ENCODE results near the gene RBM43. TPM values are rescaled to one million over a fixed set of nuclear protein-coding genes. Genes with fewer than 3 reads are reported as not detected.

Gene RBM43
- total RNA-seq, 1 experiment from 2014 or later: 3.7 TPM

- ChIA-PET CTCF (no interaction called here), POLR2A (no interaction called here)
- H3K27me3 ChIP-seq (ENCODE audit: control insufficient read depth, insufficient read depth, low read length): no peaks in the 10 kb centered on the region
- intact Hi-C loops (cut with micrococcal nuclease; ENCODE audit: unreplicated experiment) (no loop called here), in situ Hi-C loops (cut with HindIII; ENCODE audit: low pct_unique_long_range_greater_than_20kb, low sequenced_read_pairs) (no loop called here)
- H3K4me1 ChIP-seq (ENCODE audit: control insufficient read depth, insufficient read depth, low read length): no peaks in the 10 kb centered on the region
- ATAC-seq: no peak
- H3K36me3 ChIP-seq (ENCODE audit: control insufficient read depth, insufficient read depth, low read length): no peaks in the 10 kb centered on the region; the same call in 1 of the 2 replicates
- TF ChIP-seq POLR2AphosphoS5 (IDR thresholded peaks at IDR 0.05; ENCODE audit: low read depth, low read length) (no peak), SIN3A (IDR thresholded peaks at IDR 0.05; ENCODE audit: borderline replicate concordance, insufficient read depth, low read depth, low read length) (no peak), CTCF (IDR thresholded peaks at IDR 0.05) (no peak), TCF7L2 (IDR thresholded peaks at IDR 0.05; ENCODE audit: low read depth, low read length) (no peak), REST (IDR thresholded peaks at IDR 0.05; ENCODE audit: insufficient read depth in 1 of 2, low read depth in 2 of 2, low read length in 1 of 2) (no peak)
- BruUV-seq (replicated peaks): no TSS peak
- no peak for DNase-seq (ENCODE audit: low read depth, low spot score)
- H3K4me3 ChIP-seq (ENCODE audit: low read depth in 2 of 2, low read length in 2 of 2): no peak overlapping the region
- H3K27ac ChIP-seq (ENCODE audit: low read length): no peak overlapping the region
- H3K9me3 ChIP-seq (ENCODE audit: control insufficient read depth, insufficient read depth, low read depth, low read length): no peaks in the 10 kb centered on the region
Observed at GRCh38 chr2:151302879-151303278, 41.2 kb upstream of the RBM43 start.

GRCh38 chr2:151302404-151302803 is 40.7 kb upstream of the RBM43 start:
- H3K9me3 ChIP-seq (ENCODE audit: control insufficient read depth, insufficient read depth, low read depth, low read length): no peaks in the 10 kb centered on the region
- H3K4me1 ChIP-seq (ENCODE audit: control insufficient read depth, insufficient read depth, low read length): no peaks in the 10 kb centered on the region
- no peaks in the 10 kb centered on the region; the same call in 1 of the 2 replicates for H3K36me3 ChIP-seq (ENCODE audit: control insufficient read depth, insufficient read depth, low read length)
- intact Hi-C loops (cut with micrococcal nuclease; ENCODE audit: unreplicated experiment) (no loop called here), in situ Hi-C loops (cut with HindIII; ENCODE audit: low pct_unique_long_range_greater_than_20kb, low sequenced_read_pairs) (no loop called here)
- no TSS peak for BruUV-seq (replicated peaks)
- DNase-seq (ENCODE audit: low read depth, low spot score): no peak
- no peak overlapping the region for H3K27ac ChIP-seq (ENCODE audit: low read length)
- H3K4me3 ChIP-seq (ENCODE audit: low read depth in 2 of 2, low read length in 2 of 2): no peak overlapping the region
- no peak for ATAC-seq
- H3K27me3 ChIP-seq (ENCODE audit: control insufficient read depth, insufficient read depth, low read length): no peaks in the 10 kb centered on the region
- ChIA-PET POLR2A (no interaction called here), CTCF (no interaction called here)
- TF ChIP-seq POLR2AphosphoS5 (IDR thresholded peaks at IDR 0.05; ENCODE audit: low read depth, low read length): no peak
- TF ChIP-seq TCF7L2 (IDR thresholded peaks at IDR 0.05; ENCODE audit: low read depth, low read length): no peak
- no peak for TF ChIP-seq REST (IDR thresholded peaks at IDR 0.05; ENCODE audit: insufficient read depth in 1 of 2, low read depth in 2 of 2, low read length in 1 of 2)
- TF ChIP-seq SIN3A (IDR thresholded peaks at IDR 0.05; ENCODE audit: borderline replicate concordance, insufficient read depth, low read depth, low read length): no peak
- no peak for TF ChIP-seq CTCF (IDR thresholded peaks at IDR 0.05)
